Fibroblast of skin of back (primary cell): ENCODE data around the gene FKBP8.

ENCODE experiments used
- DNase-seq: peaks from one replicate; pipeline ENCODE4 v3.0.0-alpha.2; 2013

Gene FKBP8

DNA sequence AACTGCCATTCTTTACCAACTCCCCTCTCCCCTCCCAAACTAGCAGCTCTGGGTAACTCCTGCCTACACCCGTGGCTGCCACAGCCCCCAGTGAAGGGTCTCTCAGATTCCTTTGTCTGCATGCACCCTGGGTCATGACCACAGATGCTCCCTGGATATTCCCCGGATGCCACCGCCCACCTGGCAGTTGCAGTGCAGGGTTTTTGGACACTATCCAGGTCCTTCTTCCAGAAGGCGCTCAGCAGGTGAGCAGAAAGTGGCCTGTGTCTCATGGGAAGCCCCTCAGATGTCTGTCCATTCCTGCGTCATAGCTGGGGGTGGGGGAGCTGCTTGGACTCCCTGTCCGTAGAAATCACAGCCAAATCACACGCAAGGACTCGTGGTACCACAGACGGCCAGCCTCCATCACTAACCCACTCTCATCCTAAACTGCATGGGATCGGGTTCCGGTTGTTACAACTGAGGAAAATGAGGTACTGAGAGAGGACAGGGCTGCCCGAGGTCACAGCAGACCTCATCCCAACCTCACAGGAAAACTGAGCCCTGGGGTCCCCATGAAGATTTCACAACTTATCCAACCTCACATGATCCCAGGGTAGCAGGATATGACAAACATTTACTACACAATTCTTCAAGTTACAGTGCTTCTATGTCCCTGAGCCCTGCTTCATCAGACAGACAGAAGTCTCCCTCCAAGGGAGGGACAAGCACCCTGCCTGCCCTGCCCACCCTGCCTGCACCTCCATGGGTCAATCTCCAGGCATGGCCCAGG is 60.1 kb downstream of the FKBP8 start:
- no peak for DNase-seq
